Right lobe of liver (tissue), 4 donors: ENCODE measurements around the gene R3HDM4.

ENCODE experiments used
- POLR2A ChIP-seq: fragments of 450-650 bp; IDR thresholded peaks from one replicate; pipeline ENCODE4 v1.6.1; 2017; ENCODE audit warnings: antibody characterized with exemption, mild to moderate bottlenecking
- TF ChIP-seq, protein P1 (sequence below), 4 donors: fragments of 200-600 bp in 3 of 4; fragments of 450-650 bp in 1 of 4; IDR thresholded peaks; one replicate each; pipeline versions ENCODE4 v1.5.1 to v1.8.0; 2016 to 2022; ENCODE audit warnings: antibody characterized with exemption in 4 of 4, mild to moderate bottlenecking in 2 of 4
- donor health status: DM: no; HTN: no; CAD: no.
- donor health status: DM: no; HTN: no; CAD: no.
- donor health status: DM: no; HTN: yes; CAD: no.

DNA sequence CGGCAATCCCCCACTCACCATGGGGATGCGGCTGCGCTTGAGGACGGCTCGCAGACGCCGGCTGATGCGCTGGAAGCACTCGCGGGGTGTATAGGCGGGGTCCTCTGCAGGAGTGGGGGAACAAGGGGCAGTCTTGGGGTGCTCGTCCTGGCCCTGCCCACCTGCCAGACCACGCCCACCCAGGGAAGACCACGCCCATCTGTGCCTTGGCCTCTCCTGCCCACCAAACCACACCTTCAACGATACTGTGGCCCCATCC lies 13.0 kb downstream of the R3HDM4 start:
- TF ChIP-seq, protein P1, sequence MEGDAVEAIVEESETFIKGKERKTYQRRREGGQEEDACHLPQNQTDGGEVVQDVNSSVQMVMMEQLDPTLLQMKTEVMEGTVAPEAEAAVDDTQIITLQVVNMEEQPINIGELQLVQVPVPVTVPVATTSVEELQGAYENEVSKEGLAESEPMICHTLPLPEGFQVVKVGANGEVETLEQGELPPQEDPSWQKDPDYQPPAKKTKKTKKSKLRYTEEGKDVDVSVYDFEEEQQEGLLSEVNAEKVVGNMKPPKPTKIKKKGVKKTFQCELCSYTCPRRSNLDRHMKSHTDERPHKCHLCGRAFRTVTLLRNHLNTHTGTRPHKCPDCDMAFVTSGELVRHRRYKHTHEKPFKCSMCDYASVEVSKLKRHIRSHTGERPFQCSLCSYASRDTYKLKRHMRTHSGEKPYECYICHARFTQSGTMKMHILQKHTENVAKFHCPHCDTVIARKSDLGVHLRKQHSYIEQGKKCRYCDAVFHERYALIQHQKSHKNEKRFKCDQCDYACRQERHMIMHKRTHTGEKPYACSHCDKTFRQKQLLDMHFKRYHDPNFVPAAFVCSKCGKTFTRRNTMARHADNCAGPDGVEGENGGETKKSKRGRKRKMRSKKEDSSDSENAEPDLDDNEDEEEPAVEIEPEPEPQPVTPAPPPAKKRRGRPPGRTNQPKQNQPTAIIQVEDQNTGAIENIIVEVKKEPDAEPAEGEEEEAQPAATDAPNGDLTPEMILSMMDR (IDR thresholded peaks at IDR 0.05), result no peak
- TF ChIP-seq POLR2A, result no peak
